Hematopoietic multipotent progenitor cell treated with erythropoietin and hydrocortisone succinate and interleukin-3 and kit ligand, for 4 days (in vitro differentiated cells): Measurements from ENCODE around the gene PDE9A.

Experiments
- DNase-seq: peaks from one replicate; pipeline ENCODE4 v3.0.0-alpha.2; 2015

The PDE9A gene

GRCh38 chr21:42645211-42646075 is 8.0 kb upstream of the PDE9A start:
- DNase-seq, result no peak

GRCh38 chr21:42646076-42646825 is 7.2 kb upstream of the PDE9A start:
- no peak for DNase-seq

GRCh38 chr21:42646836-42647235 is 6.6 kb upstream of the PDE9A start:
- no peak for DNase-seq

- DNase-seq, result no peak
Measured at GRCh38 chr21:42648606-42649005, 4.8 kb upstream of the PDE9A start.

GRCh38 chr21:42649122-42650032 is 4.0 kb upstream of the PDE9A start:
- DNase-seq, result no peak

- DNase-seq, result no peak
Measured at GRCh38 chr21:42650033-42650370, 3.4 kb upstream of the PDE9A start.

GRCh38 chr21:42650441-42651421 is 2.7 kb upstream of the PDE9A start:
- DNase-seq, result no peak

- DNase-seq, result peak; percentile 49
Measured at GRCh38 chr21:42651515-42652401, 1.7 kb upstream of the PDE9A start.

GRCh38 chr21:42652527-42653230 is 742 bp upstream of the PDE9A start:
- DNase-seq, result no peak

- DNase-seq, result no peak
Measured at GRCh38 chr21:42654179-42654912, 925 bp downstream of the PDE9A start.

GRCh38 chr21:42654913-42655795 is 1.7 kb downstream of the PDE9A start:
- no peak for DNase-seq

- DNase-seq, result no peak
Measured at GRCh38 chr21:42655796-42656770, 2.7 kb downstream of the PDE9A start.

- no peak for DNase-seq
Measured at GRCh38 chr21:42656872-42657271, 3.5 kb downstream of the PDE9A start.

GRCh38 chr21:42657676-42658319 is 4.4 kb downstream of the PDE9A start:
- DNase-seq, result no peak

GRCh38 chr21:42658320-42659105 is 5.1 kb downstream of the PDE9A start:
- no peak for DNase-seq
